Panc1 (cell line): ENCODE measurements around the gene PIK3R6. TPM values are rescaled to one million over a fixed set of nuclear protein-coding genes. Genes with fewer than 3 reads are reported as not detected.
A peak's percentile ranks its signal among the peaks of the same experiment; 100 is the strongest.

Experiments
- ATAC-seq: fragments of 200-7000 bp; cut with Tn5 transposase; 2 replicates; pipeline ENCODE4 v1.9.1; 2020; ENCODE audit warnings: mild to moderate bottlenecking, moderate library complexity
- BruUV-seq: library from RNA; stranded (reverse); fragments of 400-500 nt; replicated peaks from 2 replicates; lab custom pipeline; 2021; lab: Mats Ljungman, UMichigan
- CTCF ChIA-PET: fragments of 300-600 bp; sonication (Branson Sonifier 250); formaldehyde crosslinking; loops from one replicate; lab custom pipeline; 2022; ENCODE audit warnings: antibody characterized with exemption; lab: Charles Lee
- POLR2A ChIA-PET: fragments of 300-600 bp; sonication (Branson Sonifier 250); formaldehyde crosslinking; loops from one replicate; lab custom pipeline; 2022; ENCODE audit warnings: antibody characterized with exemption; lab: Charles Lee
- DNase-seq: peaks from one replicate; pipeline ENCODE4 v3.0.0-alpha.2; 2010; ENCODE audit warnings: low read depth, low spot score
- H3K27ac ChIP-seq: 2 replicates; pipeline ENCODE4 v1.5.1; 2011; ENCODE audit warnings: mild to moderate bottlenecking, low read length, inconsistent platforms
- H3K27me3 ChIP-seq: fragments of 200-500 bp; sonication (Bioruptor generic); 2 replicates; pipeline ENCODE4 v1.6.0; 2014; ENCODE audit warnings: low read length, inconsistent platforms; ENCODE audit not compliant: control insufficient read depth, insufficient read depth
- H3K36me3 ChIP-seq: fragments of 200-500 bp; sonication (Bioruptor generic); 2 replicates; pipeline ENCODE4 v1.5.1; 2014; ENCODE audit warnings: inconsistent platforms, mild to moderate bottlenecking, low read length, moderate library complexity; ENCODE audit not compliant: control insufficient read depth, insufficient read depth
- H3K4me1 ChIP-seq: 2 replicates; pipeline ENCODE4 v1.5.1; 2011; ENCODE audit warnings: inconsistent platforms, mild to moderate bottlenecking, low read length, moderate library complexity; ENCODE audit not compliant: control insufficient read depth, insufficient read depth
- H3K4me3 ChIP-seq, 2 experiments: 2 replicates each; pipeline ENCODE4 v1.5.1; 2011 to 2012; ENCODE audit warnings: low read depth in 2 of 2, low read length in 2 of 2, mild to moderate bottlenecking in 2 of 2, inconsistent platforms in 1 of 2, moderate library complexity in 1 of 2
- H3K9me3 ChIP-seq: fragments of 200-500 bp; sonication (Bioruptor generic); 2 replicates; pipeline ENCODE4 v1.5.1; 2014; ENCODE audit warnings: low read depth, mild to moderate bottlenecking, inconsistent platforms, low read length, moderate library complexity; ENCODE audit not compliant: control insufficient read depth, insufficient read depth
- POLR2AphosphoS5 ChIP-seq: IDR thresholded peaks from 2 replicates; pipeline ENCODE4 v1.6.1; 2012; ENCODE audit warnings: mild to moderate bottlenecking, low read depth, low read length, moderate library complexity
- SIN3A ChIP-seq: IDR thresholded peaks from 2 replicates; pipeline ENCODE4 v1.6.1; 2012; ENCODE audit warnings: low read depth, mild to moderate bottlenecking, low read length, moderate library complexity, borderline replicate concordance; ENCODE audit not compliant: insufficient read depth
- TCF7L2 ChIP-seq: IDR thresholded peaks from 2 replicates; pipeline ENCODE4 v1.6.1; 2011; ENCODE audit warnings: mild to moderate bottlenecking, low read depth, low read length, inconsistent platforms
- in situ Hi-C: cut with HindIII; loops from 2 replicates; pipeline ENCODE4 v1.10.0; 2016; ENCODE audit warnings: low sequenced_read_pairs, low pct_unique_long_range_greater_than_20kb
- intact Hi-C: fragments of 100-400 bp; cut with micrococcal nuclease; formaldehyde crosslinking; loops from one replicate; pipeline ENCODE4 v1.10.0; 2022; ENCODE audit not compliant: unreplicated experiment
- total RNA-seq: library from RNA; stranded (reverse); gene quantifications from one replicate; pipeline ENCODE4 v1.2.1, GENCODE V29; 2021; ENCODE audit not compliant: unreplicated experiment
- TF ChIP-seq, protein P1 (sequence below), 2 experiments: IDR thresholded peaks; 2 replicates each; pipeline ENCODE4 v1.6.1; 2011 to 2012; ENCODE audit warnings: low read depth in 2 of 2, control low read depth in 1 of 2, low read length in 1 of 2, mild to moderate bottlenecking in 1 of 2, moderate library complexity in 1 of 2; ENCODE audit not compliant: insufficient read depth in 1 of 2
- TF ChIP-seq, protein P2 (sequence below): fragments of 450-650 bp; IDR thresholded peaks from 2 replicates; pipeline ENCODE4 v1.5.1; 2017; ENCODE audit warnings: mild to moderate bottlenecking

The PIK3R6 gene
- total RNA-seq, 1 experiment from 2014 or later, result not detected

- TF ChIP-seq POLR2AphosphoS5, result no peak
- DNase-seq, result no peak
- H3K4me1 ChIP-seq, result no peaks in the 10 kb centered on the region
- intact Hi-C loops (loop anchor here (5.0 kb wide), 1 partner anchor 32 kb away; no protein-coding TSS in a partner anchor), in situ Hi-C loops (no loop called here)
- no peak overlapping the region for H3K27ac ChIP-seq
- ATAC-seq, result no peak
- ChIA-PET CTCF (no interaction called here), POLR2A (no interaction called here)
- peaks cover 14% of the 10 kb centered on the region; the same call in 1 of the 2 replicates for H3K27me3 ChIP-seq
- no peaks in the 10 kb centered on the region for H3K36me3 ChIP-seq
- no peaks in the 10 kb centered on the region for H3K9me3 ChIP-seq
- BruUV-seq, result no TSS peak
- no peak overlapping the region for H3K4me3 ChIP-seq
Observed at GRCh38 chr17:8754890-8755289, 112.6 kb downstream of the PIK3R6 start.

GRCh38 chr17:8753976-8754440, 113.5 kb downstream of the PIK3R6 start:
- TF ChIP-seq POLR2AphosphoS5, result no peak
- TF ChIP-seq, protein P1, sequence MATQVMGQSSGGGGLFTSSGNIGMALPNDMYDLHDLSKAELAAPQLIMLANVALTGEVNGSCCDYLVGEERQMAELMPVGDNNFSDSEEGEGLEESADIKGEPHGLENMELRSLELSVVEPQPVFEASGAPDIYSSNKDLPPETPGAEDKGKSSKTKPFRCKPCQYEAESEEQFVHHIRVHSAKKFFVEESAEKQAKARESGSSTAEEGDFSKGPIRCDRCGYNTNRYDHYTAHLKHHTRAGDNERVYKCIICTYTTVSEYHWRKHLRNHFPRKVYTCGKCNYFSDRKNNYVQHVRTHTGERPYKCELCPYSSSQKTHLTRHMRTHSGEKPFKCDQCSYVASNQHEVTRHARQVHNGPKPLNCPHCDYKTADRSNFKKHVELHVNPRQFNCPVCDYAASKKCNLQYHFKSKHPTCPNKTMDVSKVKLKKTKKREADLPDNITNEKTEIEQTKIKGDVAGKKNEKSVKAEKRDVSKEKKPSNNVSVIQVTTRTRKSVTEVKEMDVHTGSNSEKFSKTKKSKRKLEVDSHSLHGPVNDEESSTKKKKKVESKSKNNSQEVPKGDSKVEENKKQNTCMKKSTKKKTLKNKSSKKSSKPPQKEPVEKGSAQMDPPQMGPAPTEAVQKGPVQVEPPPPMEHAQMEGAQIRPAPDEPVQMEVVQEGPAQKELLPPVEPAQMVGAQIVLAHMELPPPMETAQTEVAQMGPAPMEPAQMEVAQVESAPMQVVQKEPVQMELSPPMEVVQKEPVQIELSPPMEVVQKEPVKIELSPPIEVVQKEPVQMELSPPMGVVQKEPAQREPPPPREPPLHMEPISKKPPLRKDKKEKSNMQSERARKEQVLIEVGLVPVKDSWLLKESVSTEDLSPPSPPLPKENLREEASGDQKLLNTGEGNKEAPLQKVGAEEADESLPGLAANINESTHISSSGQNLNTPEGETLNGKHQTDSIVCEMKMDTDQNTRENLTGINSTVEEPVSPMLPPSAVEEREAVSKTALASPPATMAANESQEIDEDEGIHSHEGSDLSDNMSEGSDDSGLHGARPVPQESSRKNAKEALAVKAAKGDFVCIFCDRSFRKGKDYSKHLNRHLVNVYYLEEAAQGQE (IDR thresholded peaks at IDR 0.05; ENCODE audit: insufficient read depth in 1 of 2, low read depth in 2 of 2, low read length in 1 of 2), result no peak
- no peak for TF ChIP-seq SIN3A
- no peak for TF ChIP-seq TCF7L2
- TF ChIP-seq, protein P2, sequence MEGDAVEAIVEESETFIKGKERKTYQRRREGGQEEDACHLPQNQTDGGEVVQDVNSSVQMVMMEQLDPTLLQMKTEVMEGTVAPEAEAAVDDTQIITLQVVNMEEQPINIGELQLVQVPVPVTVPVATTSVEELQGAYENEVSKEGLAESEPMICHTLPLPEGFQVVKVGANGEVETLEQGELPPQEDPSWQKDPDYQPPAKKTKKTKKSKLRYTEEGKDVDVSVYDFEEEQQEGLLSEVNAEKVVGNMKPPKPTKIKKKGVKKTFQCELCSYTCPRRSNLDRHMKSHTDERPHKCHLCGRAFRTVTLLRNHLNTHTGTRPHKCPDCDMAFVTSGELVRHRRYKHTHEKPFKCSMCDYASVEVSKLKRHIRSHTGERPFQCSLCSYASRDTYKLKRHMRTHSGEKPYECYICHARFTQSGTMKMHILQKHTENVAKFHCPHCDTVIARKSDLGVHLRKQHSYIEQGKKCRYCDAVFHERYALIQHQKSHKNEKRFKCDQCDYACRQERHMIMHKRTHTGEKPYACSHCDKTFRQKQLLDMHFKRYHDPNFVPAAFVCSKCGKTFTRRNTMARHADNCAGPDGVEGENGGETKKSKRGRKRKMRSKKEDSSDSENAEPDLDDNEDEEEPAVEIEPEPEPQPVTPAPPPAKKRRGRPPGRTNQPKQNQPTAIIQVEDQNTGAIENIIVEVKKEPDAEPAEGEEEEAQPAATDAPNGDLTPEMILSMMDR, result peak; percentile 76
- POLR2A ChIA-PET, result no interaction called here

More at GRCh38 chr17:8753976-8754440, 113.5 kb downstream of the PIK3R6 start:
- Histone ChIP-seq H3K27ac (no peak overlapping the region), H3K27me3 (peaks cover 11% of the 10 kb centered on the region; the same call in 1 of the 2 replicates), H3K4me3 (no peak overlapping the region), H3K36me3 (no peaks in the 10 kb centered on the region), H3K9me3 (no peaks in the 10 kb centered on the region), H3K4me1 (no peaks in the 10 kb centered on the region)
- ATAC-seq, result peak; percentile 80; the same call in 1 of the 2 replicates
- CTCF ChIA-PET, result no interaction called here
- DNase-seq, result peak; percentile 25
- in situ Hi-C loops, result no loop called here
- BruUV-seq, result no TSS peak
- intact Hi-C loops, result loop anchor here (5.0 kb wide), 1 partner anchor 33 kb away; no protein-coding TSS in a partner anchor
